Neural cell (in vitro differentiated cells): Measurements from ENCODE around the gene TBCEL. TPM values are rescaled to one million over a fixed set of nuclear protein-coding genes. Genes with fewer than 3 reads are reported as not detected.

ENCODE experiments used
- H2AFZ ChIP-seq: fragments of 200-600, 300-800 bp; sonication (generic), shearing (Covaris generic); 2 replicates; pipeline ENCODE4 v1.6.0; 2014; ENCODE audit warnings: low read depth, mild to moderate bottlenecking, antibody characterized with exemption, low read length, moderate library complexity
- H3F3A ChIP-seq: fragments of 200-600 bp; shearing (Covaris generic); 2 replicates; pipeline ENCODE4 v1.6.1; 2016; ENCODE audit warnings: mild to moderate bottlenecking, moderate library complexity, mixed read lengths, antibody characterized with exemption, low read length; ENCODE audit not compliant: insufficient read depth, poor library complexity, severe bottlenecking
- H3K27ac ChIP-seq: fragments of 200-600, 300-800 bp; sonication (generic), shearing (Covaris generic); 2 replicates; pipeline ENCODE4 v1.5.1; 2014; ENCODE audit warnings: mild to moderate bottlenecking, low read length, moderate library complexity
- H3K27me3 ChIP-seq: fragments of 300-800, 200-600 bp; sonication (generic), shearing (Covaris generic); 2 replicates; pipeline ENCODE4 v1.6.0; 2014; ENCODE audit warnings: mild to moderate bottlenecking, low read depth, low read length, moderate library complexity; ENCODE audit not compliant: insufficient read depth
- H3K36me3 ChIP-seq: fragments of 300-800, 200-600 bp; sonication (generic), shearing (Covaris generic); 2 replicates; pipeline ENCODE4 v1.5.1; 2014; ENCODE audit warnings: mild to moderate bottlenecking, antibody characterized with exemption, low read length, moderate library complexity; ENCODE audit not compliant: insufficient read depth
- H3K4me2 ChIP-seq: fragments of 300-800, 200-600 bp; sonication (generic), shearing (Covaris generic); 2 replicates; pipeline ENCODE4 v1.6.0; 2014; ENCODE audit warnings: mild to moderate bottlenecking, low read length
- H3K4me3 ChIP-seq: fragments of 300-800, 200-600 bp; sonication (generic), shearing (Covaris generic); 2 replicates; pipeline ENCODE4 v1.5.1; 2014; ENCODE audit warnings: mild to moderate bottlenecking, low read length, moderate library complexity
- H3K79me2 ChIP-seq: fragments of 200-600 bp; shearing (Covaris generic); replicated peaks from 2 replicates; pipeline ENCODE4 v1.6.0; 2014; ENCODE audit warnings: mild to moderate bottlenecking, low read length, moderate library complexity; ENCODE audit not compliant: insufficient read depth
- H3K9ac ChIP-seq: fragments of 300-800, 200-600 bp; sonication (generic), shearing (Covaris generic); 2 replicates; pipeline ENCODE4 v1.6.1; 2016; ENCODE audit warnings: mild to moderate bottlenecking, low read length, mixed read lengths
- H3K9me2 ChIP-seq: fragments of 200-600 bp; shearing (Covaris generic); 2 replicates; pipeline ENCODE4 v1.6.1; 2016; ENCODE audit warnings: mild to moderate bottlenecking, low read length, mixed read lengths; ENCODE audit not compliant: insufficient read depth
- H3K9me3 ChIP-seq: fragments of 200-600, 300-800 bp; sonication (generic), shearing (Covaris generic); 2 replicates; pipeline ENCODE4 v1.6.1; 2016; ENCODE audit warnings: mild to moderate bottlenecking, mixed run types, low read length, moderate library complexity, mixed read lengths
- H4K20me1 ChIP-seq: fragments of 200-600 bp; shearing (Covaris generic); 2 replicates; pipeline ENCODE4 v1.6.1; 2016; ENCODE audit warnings: mild to moderate bottlenecking, mixed run types; ENCODE audit not compliant: insufficient read depth
- EP300 ChIP-seq: fragments of 450-650 bp; conservative IDR thresholded peaks from 2 replicates; pipeline ENCODE4 v1.6.1; 2014; ENCODE audit warnings: antibody characterized with exemption, mild to moderate bottlenecking, moderate library complexity; ENCODE audit not compliant: poor library complexity, severe bottlenecking
- EZH2 ChIP-seq: fragments of 200-600, 300-800 bp; shearing (Covaris generic), sonication (generic); IDR thresholded peaks from 2 replicates; pipeline ENCODE4 v1.6.1; 2014; ENCODE audit warnings: antibody characterized with exemption, low read length, borderline replicate concordance, mild to moderate bottlenecking; ENCODE audit not compliant: insufficient read depth, poor library complexity, severe bottlenecking
- MXI1 ChIP-seq: fragments of 450-650 bp; conservative IDR thresholded peaks from 2 replicates; pipeline ENCODE4 v1.6.1; 2014; ENCODE audit warnings: antibody characterized with exemption, mild to moderate bottlenecking; ENCODE audit not compliant: poor library complexity, severe bottlenecking
- POLR2AphosphoS5 ChIP-seq: IDR thresholded peaks from 2 replicates; pipeline ENCODE4 v1.6.1; 2012
- RAD21 ChIP-seq: fragments of 450-650 bp; conservative IDR thresholded peaks from 2 replicates; pipeline ENCODE4 v1.6.1; 2014; ENCODE audit warnings: antibody characterized with exemption, mild to moderate bottlenecking, moderate library complexity
- SMC3 ChIP-seq: fragments of 450-650 bp; conservative IDR thresholded peaks from 2 replicates; pipeline ENCODE4 v1.6.1; 2014; ENCODE audit warnings: antibody characterized with exemption, mild to moderate bottlenecking, moderate library complexity; ENCODE audit not compliant: poor library complexity
- TAF1 ChIP-seq: IDR thresholded peaks from 2 replicates; pipeline ENCODE4 v1.6.1; 2012; ENCODE audit warnings: low read depth
- polyA plus RNA-seq: library from polyadenylated mRNA; depleted of rRNA; stranded (reverse); fragments of >200 nt; gene quantifications from 2 replicates; pipeline ENCODE4 v1.2.3, GENCODE V29; 2014
- TF ChIP-seq, protein P1 (sequence below): fragments of 450-650 bp; IDR thresholded peaks from 2 replicates; pipeline ENCODE4 v1.5.1; 2014; ENCODE audit warnings: antibody characterized with exemption, mild to moderate bottlenecking, moderate library complexity; ENCODE audit not compliant: poor library complexity, severe bottlenecking
- TF ChIP-seq, protein P2 (sequence below): IDR thresholded peaks from 2 replicates; pipeline ENCODE4 v1.6.1; 2012; ENCODE audit warnings: borderline replicate concordance

The TBCEL gene
- polyA plus RNA-seq, 1 donor from 2014 or later, result 13.5 TPM

DNA sequence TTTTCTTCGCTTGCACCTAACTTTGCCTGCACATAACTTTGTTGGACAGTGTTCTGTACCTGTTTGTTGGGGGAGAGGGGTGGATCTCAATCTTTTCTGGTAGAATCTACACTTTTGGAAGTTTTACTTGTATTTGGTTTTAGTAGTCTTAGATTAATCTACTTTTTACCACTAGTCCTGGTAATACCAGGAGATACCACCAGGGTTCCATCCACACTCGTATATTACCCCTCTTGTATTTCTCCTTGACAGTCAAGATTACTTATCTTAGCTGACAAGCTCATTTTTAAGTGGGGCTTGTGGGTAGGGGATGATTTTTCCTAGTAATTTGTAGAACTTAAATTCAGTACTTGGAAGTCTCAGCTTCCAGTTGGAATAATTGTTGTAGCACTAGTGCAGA, 39.8 kb downstream of the TBCEL start:
- no peak overlapping the region for H3K27ac ChIP-seq
- H3K9me3 ChIP-seq, result no peaks in the 10 kb centered on the region
- H2AFZ ChIP-seq, result no peak overlapping the region
- no peaks in the 10 kb centered on the region for H3K79me2 ChIP-seq
- no peak overlapping the region for H3K4me3 ChIP-seq
- no peaks in the 10 kb centered on the region for H3K9me2 ChIP-seq
- no peaks in the 10 kb centered on the region for H3K27me3 ChIP-seq
- no peak overlapping the region for H3K4me2 ChIP-seq
- H4K20me1 ChIP-seq, result no peaks in the 10 kb centered on the region
- peaks cover 14% of the 10 kb centered on the region for H3K36me3 ChIP-seq
- H3K9ac ChIP-seq, result no peak overlapping the region
- H3F3A ChIP-seq, result no peaks in the 10 kb centered on the region
- TF ChIP-seq, protein P1, sequence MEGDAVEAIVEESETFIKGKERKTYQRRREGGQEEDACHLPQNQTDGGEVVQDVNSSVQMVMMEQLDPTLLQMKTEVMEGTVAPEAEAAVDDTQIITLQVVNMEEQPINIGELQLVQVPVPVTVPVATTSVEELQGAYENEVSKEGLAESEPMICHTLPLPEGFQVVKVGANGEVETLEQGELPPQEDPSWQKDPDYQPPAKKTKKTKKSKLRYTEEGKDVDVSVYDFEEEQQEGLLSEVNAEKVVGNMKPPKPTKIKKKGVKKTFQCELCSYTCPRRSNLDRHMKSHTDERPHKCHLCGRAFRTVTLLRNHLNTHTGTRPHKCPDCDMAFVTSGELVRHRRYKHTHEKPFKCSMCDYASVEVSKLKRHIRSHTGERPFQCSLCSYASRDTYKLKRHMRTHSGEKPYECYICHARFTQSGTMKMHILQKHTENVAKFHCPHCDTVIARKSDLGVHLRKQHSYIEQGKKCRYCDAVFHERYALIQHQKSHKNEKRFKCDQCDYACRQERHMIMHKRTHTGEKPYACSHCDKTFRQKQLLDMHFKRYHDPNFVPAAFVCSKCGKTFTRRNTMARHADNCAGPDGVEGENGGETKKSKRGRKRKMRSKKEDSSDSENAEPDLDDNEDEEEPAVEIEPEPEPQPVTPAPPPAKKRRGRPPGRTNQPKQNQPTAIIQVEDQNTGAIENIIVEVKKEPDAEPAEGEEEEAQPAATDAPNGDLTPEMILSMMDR, result peak; percentile 34
- TF ChIP-seq TAF1, result no peak

DNA sequence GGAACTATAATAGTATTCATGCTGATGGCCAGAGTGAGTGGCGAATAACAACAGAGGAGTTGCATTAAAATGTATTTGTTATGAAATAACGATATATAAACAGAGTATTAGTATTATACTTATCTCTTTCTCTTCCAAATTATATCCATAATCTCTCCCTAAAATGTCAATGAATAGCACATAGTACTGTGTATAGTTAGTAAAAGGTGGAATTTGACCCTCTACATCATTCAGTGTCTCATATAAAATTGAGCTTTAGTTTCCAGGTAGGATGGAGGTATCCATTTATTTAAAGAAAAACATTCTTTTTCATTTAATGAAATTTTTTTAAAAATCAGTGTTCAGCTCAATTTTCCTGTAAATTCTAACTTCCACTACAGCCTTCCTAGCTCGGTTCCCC, 42.7 kb downstream of the TBCEL start:
- TF ChIP-seq SMC3 (no peak), EP300 (no peak)
- Histone ChIP-seq H3K36me3 (peaks cover 4% of the 10 kb centered on the region), H3K9ac (no peak overlapping the region), H3K27ac (no peak overlapping the region), H3K27me3 (no peaks in the 10 kb centered on the region), H3K4me3 (no peak overlapping the region), H3K9me2 (no peaks in the 10 kb centered on the region), H3K4me2 (no peak overlapping the region), H4K20me1 (no peaks in the 10 kb centered on the region), H2AFZ (no peak overlapping the region), H3K79me2 (no peaks in the 10 kb centered on the region), H3F3A (no peaks in the 10 kb centered on the region), H3K9me3 (no peaks in the 10 kb centered on the region)

GRCh38 chr11:121067026-121067425, 43.1 kb downstream of the TBCEL start:
- no peaks in the 10 kb centered on the region for H3K79me2 ChIP-seq
- no peaks in the 10 kb centered on the region for H3K9me3 ChIP-seq
- H3F3A ChIP-seq, result no peaks in the 10 kb centered on the region
- no peak for TF ChIP-seq RAD21
- no peak for TF ChIP-seq EP300
- no peak for TF ChIP-seq EZH2
- TF ChIP-seq MXI1, result no peak
- TF ChIP-seq SMC3, result no peak
- TF ChIP-seq, protein P2, sequence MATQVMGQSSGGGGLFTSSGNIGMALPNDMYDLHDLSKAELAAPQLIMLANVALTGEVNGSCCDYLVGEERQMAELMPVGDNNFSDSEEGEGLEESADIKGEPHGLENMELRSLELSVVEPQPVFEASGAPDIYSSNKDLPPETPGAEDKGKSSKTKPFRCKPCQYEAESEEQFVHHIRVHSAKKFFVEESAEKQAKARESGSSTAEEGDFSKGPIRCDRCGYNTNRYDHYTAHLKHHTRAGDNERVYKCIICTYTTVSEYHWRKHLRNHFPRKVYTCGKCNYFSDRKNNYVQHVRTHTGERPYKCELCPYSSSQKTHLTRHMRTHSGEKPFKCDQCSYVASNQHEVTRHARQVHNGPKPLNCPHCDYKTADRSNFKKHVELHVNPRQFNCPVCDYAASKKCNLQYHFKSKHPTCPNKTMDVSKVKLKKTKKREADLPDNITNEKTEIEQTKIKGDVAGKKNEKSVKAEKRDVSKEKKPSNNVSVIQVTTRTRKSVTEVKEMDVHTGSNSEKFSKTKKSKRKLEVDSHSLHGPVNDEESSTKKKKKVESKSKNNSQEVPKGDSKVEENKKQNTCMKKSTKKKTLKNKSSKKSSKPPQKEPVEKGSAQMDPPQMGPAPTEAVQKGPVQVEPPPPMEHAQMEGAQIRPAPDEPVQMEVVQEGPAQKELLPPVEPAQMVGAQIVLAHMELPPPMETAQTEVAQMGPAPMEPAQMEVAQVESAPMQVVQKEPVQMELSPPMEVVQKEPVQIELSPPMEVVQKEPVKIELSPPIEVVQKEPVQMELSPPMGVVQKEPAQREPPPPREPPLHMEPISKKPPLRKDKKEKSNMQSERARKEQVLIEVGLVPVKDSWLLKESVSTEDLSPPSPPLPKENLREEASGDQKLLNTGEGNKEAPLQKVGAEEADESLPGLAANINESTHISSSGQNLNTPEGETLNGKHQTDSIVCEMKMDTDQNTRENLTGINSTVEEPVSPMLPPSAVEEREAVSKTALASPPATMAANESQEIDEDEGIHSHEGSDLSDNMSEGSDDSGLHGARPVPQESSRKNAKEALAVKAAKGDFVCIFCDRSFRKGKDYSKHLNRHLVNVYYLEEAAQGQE, result no peak
- TF ChIP-seq, protein P1, result no peak
- TF ChIP-seq TAF1, result no peak
- no peak for TF ChIP-seq POLR2AphosphoS5
- H3K9ac ChIP-seq, result no peak overlapping the region
- no peak overlapping the region for H3K4me2 ChIP-seq
- H3K27me3 ChIP-seq, result no peaks in the 10 kb centered on the region
- H3K36me3 ChIP-seq, result peaks cover 4% of the 10 kb centered on the region
- H3K27ac ChIP-seq, result no peak overlapping the region
- no peak overlapping the region for H2AFZ ChIP-seq
- H3K9me2 ChIP-seq, result no peaks in the 10 kb centered on the region
- no peak overlapping the region for H3K4me3 ChIP-seq
- no peaks in the 10 kb centered on the region for H4K20me1 ChIP-seq
